OCI-LY1 (cell line): ENCODE data around the gene AGRP.

Experiments used
- EZH2 ChIP-seq: fragments of 200-600 bp; sonication (generic), shearing (Covaris generic); IDR thresholded peaks from 2 replicates; pipeline ENCODE4 v1.8.0; 2017; ENCODE audit warnings: borderline replicate concordance, mixed run types, mild to moderate bottlenecking, antibody characterized with exemption, low read length, moderate library complexity, mixed read lengths
- TF ChIP-seq, protein P1 (sequence below): fragments of 200-600 bp; sonication (generic), shearing (Covaris generic); IDR thresholded peaks from 2 replicates; pipeline ENCODE4 v1.5.1; 2017; ENCODE audit warnings: mild to moderate bottlenecking, antibody characterized with exemption, low read length, moderate library complexity, mixed read lengths

DNA sequence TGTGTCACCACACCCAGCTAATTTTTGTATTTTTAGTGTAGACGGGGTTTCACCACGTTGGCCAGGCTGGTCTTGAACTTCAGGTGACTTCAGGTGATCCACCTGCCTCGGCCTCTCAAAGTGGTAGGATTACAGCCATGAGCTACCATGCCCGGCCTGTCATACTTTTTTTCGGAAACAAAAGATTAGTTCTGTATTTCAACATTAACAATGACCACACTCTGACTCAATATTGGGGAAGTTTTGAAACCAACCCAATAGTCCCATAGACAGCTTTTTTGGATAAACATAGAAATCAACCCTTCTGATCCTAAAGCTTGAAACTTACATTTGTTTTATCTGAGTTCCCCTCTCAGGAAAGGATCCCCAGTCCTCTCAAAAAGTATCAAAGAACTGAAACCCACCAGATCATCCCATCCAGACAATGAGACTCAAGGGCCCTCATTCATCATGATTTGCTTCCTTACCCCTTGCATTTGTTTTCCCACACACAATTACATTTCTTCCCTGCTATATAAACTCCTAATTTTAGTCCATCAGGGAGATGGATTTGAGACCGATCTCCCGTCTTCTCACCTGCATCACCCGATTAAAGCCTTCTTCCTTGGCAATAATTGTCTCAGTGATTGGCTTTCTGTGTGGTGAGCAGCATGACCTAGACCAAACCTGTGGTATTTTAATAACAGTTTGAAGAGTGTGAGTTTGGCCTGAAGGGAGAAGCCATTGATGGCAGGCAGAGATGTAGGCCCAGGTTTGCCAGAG lies 7.2 kb upstream of the AGRP start:
- TF ChIP-seq EZH2, result no peak
- TF ChIP-seq, protein P1, sequence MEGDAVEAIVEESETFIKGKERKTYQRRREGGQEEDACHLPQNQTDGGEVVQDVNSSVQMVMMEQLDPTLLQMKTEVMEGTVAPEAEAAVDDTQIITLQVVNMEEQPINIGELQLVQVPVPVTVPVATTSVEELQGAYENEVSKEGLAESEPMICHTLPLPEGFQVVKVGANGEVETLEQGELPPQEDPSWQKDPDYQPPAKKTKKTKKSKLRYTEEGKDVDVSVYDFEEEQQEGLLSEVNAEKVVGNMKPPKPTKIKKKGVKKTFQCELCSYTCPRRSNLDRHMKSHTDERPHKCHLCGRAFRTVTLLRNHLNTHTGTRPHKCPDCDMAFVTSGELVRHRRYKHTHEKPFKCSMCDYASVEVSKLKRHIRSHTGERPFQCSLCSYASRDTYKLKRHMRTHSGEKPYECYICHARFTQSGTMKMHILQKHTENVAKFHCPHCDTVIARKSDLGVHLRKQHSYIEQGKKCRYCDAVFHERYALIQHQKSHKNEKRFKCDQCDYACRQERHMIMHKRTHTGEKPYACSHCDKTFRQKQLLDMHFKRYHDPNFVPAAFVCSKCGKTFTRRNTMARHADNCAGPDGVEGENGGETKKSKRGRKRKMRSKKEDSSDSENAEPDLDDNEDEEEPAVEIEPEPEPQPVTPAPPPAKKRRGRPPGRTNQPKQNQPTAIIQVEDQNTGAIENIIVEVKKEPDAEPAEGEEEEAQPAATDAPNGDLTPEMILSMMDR, result no peak
